Mucosa of gallbladder (tissue), 1 donor: Measurements from ENCODE around the gene TEX30. TPM values are rescaled to one million over a fixed set of nuclear protein-coding genes. Genes with fewer than 3 reads are reported as not detected.
"Not testable (repeated sequence)": the region's sequence is repeated elsewhere in the genome, so short reads cannot be mapped to it uniquely, and the experiment has no call there.

Experiments used
- DNase-seq: peaks from one replicate; pipeline ENCODE4 v3.0.0-alpha.2; 2020; ENCODE audit warnings: low spot score
- total RNA-seq: library from RNA; stranded (reverse); gene quantifications from one replicate; pipeline ENCODE4 v1.2.1, GENCODE V29; 2021
- donor health status: DM: no; HTN: no; CAD: no.

TEX30 gene
- 7.2 TPM for total RNA-seq

DNA sequence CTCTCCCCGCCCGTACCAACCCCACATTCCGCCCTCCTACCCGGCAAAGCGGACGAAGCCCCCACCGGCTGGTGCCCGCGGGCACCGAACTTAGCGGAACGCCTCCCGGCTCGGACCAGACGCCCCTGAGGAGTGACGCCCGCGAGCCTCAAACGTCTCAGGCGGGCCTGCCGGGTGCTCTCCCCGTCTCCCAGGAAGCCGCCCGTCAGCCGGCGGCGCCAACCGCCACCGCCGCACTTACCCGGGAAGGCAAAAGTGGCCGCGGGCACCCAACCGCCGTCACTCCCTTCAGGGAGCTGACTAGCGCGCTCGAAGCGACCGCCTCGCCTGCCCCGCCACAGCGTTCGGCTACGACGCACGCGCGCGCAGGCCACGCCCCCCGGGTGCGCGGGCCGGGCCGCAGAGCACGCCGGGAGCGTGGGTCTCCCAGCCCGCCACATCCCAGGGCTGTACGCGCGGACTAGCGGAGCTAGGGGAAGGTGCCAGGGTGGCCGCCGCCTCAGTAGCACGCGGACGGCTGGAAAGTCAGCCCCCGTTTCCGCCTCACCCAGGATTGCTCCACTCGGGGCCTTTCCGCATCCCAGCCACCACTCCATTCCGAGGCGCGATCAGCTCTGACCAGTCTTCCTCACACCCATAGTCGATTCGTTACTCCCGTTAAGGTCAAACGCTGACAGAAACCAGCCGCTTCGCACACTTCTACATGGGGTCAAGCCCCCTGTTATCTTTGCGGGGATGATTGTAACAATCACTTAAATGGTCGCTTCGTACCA lies at the start of gene TEX30:
TSS of gene TEX30 (minus strand) at position 346 of the 773 bp plus-strand sequence. CDS start 3,760 bp downstream, outside the sequence.
- peak; percentile 84 for DNase-seq

GRCh38 chr13:102817907-102818306 lies 44.3 kb upstream of the TEX30 start:
- no peak for DNase-seq

GRCh38 chr13:102817241-102817640 lies 43.7 kb upstream of the TEX30 start:
- no peak for DNase-seq

- DNase-seq: no peak
Measured at GRCh38 chr13:102816708-102817107, 43.1 kb upstream of the TEX30 start.

DNA sequence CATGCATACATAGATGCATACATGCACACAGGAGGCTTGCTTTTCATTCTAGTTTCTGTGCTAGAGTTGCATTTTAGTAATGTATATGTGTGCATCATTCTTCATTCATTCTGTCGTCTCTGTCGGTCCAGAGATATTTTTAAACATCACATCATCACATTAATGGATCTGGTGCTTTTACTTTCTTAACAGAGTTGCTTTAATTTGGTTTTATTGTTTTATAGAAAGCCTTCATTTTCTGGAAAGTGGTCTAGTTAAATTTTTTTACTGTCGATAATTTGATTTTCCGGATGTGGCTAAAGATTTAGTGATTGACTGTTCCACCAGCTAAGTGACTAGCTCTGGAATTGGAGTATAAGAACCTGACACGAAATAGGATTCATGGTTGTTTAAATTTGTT lies 42.2 kb upstream of the TEX30 start:
- no peak for DNase-seq

GRCh38 chr13:102814793-102815192 lies 41.2 kb upstream of the TEX30 start:
- DNase-seq: no peak

DNA sequence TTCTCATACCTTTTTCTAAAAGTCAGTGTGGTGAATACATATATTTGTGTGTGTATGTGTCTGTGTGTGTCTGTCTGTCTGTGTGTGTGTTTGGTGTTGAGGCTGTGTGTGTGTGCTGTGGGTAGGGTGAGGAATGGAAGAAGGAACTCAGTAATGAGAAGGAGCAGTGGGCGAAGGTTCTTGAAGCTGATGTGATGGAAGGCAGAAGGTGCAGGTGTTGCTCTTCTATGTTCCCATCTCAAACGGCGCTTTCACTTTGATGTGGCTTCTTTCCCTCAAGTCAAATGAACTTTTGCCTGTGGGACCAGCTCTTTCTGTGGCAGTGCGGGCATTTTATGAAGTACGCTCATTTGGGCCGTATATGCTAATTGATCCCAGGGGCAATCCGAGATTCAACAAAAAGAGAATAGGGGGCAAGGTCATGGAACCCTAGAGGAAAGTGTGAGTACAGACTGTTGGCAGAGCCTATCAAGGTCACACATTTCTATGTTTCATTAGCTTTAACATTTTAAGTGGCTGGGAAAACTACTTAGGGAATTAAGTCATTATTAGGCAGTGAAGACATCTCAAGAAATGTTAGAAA lies 40.5 kb upstream of the TEX30 start:
- no peak for DNase-seq

GRCh38 chr13:102812611-102813287 lies 39.2 kb upstream of the TEX30 start:
- no peak for DNase-seq

DNA sequence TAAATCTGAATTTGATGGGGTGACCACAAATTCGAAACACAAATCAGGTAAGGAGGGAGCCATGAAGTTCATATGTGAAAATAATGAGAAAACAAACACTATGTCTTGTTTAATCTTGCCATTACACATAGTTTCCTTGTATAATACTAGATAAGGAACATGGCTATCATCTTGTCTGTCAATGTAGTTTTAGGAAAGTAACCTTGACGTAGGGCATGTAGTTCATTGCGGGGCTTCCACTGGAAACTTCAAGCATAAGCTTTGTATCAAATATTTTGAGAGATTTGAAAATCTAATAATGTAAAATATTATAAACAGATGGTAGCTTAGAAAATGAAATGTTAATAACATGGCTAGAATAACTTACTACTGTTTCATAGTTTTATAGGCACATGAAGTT lies 34.1 kb upstream of the TEX30 start:
- no peak for DNase-seq

DNA sequence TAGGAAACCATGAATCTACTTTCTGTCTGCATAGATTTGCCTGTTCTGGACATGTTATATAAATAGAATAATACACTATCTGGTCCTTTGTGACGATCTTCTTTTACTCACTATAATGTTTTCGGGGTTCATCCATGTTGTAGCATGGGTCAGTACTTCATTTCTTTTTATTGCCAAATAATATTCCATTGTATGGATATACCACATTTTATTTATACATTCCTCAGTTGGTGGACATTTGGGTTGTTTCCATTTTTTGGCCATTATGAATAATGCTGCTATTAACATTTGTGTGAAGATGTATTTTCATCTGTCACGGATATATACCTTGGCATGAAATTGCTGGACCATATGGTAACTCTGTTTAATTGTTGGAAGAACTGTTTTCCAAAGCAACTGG lies 32.1 kb upstream of the TEX30 start:
- DNase-seq: no peak

DNA sequence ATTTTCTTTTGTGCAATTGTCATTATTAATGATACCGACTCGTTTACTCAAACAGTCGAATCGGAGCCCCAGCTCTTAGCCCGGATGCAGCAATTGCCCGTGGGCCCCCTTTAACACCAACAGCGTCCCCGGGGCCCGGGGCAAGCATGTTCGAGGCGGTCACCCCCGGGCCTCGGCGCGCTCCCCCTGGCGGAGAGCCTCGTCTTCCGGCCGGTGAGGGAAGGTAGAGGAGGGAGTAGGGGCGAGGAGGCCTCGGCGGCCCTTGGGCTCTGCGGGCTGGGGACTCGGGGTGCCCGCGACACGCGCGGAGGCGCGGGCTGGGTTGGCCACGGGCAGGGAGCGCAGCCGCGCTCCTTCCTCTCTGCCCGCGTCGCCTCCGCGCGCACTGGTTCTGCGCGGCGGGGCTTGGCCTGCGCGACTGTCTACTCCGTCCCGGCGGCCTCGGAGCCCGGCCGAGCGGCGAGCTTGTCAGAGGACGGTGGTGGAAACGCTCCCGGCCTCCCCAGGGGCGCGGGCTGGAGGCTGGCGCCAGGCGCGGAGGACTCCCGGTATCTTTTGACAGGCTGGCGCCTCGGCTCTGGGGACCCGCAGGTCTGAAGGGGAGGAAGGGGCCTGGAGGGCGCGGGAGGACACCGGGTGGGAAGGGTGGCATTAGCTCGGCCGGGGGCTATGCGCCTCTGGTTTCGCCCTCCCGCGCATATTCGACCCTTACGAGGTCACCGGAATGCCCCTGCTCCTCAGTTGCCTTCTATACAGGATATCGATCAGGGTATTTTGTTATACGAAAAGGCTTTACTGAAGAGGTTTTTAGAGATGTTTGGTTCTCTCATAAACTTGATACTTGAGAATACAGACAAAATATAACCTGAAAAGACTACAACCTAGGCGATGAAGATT lies 26.8 kb upstream of the TEX30 start:
- peak; percentile 74 for DNase-seq

- no peak for DNase-seq
Measured at GRCh38 chr13:102799426-102800144, 26.0 kb upstream of the TEX30 start.

- peak; percentile 91 for DNase-seq
Measured at GRCh38 chr13:102798581-102799425, 25.2 kb upstream of the TEX30 start, which contains the start of the genes BIVM and POGLUT2. Gene BIVM, plus strand, starts transcription at chr13:102799119. Its CDS starts 8,149 bp downstream, at chr13:102807268. Gene POGLUT2, minus strand, starts transcription at chr13:102798976. Its CDS starts 306 bp downstream, at chr13:102798670.

DNA sequence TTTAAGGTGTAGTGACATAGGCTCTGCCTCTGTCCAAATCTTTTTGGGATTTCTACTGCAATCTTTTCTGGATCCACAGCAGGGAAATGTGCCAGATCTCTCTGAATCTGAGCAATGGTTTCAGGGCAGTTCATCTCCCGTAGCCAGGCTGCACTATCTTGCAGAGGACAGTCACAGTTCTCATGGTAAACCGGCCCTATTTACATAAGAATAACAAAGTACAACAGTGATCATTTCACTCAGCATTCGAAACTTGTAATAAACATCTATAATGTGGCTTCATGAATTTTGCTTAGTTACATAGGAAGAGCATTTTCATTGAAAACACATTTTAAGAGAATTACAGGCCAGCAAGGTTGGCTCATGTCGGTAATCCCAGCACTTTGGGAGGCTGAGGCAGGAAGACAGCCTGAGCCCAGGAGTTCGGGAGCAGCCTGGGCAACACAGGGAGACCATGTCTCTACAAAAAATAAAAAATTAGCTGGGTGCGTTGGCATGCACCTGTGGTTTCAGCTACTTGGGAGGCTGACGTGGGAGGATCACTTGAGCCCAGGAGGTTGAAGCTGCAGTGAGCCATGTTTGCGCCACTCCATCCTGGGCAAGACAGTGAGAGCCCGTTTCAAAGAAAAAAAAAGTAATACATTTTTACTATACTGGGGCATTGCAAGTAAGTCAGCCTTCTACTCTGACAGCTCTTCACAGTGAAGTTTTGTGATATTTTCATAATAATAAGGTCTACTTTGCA lies 20.2 kb upstream of the TEX30 start:
- DNase-seq: no peak

GRCh38 chr13:102792396-102792795 lies 18.8 kb upstream of the TEX30 start:
- no peak for DNase-seq

DNA sequence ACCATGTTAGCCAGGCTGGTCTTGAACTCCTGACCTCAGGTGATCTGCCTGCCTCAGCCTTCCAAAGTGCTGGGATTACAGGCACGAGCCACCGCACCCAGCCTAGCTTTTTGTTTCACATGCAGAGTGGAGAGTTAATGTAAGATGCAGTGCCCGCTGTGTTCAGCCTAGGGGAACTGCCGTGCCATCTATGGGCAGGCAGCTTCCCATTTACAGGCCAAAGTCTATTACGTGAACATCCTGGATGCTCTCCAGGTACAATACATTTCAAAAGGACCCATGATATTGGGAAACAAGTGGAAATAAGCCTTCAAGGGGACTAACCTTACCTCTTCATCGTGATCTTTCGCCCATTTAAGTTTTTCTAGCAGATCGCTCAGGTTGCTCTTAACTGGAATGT lies 15.1 kb upstream of the TEX30 start:
- DNase-seq: no peak

DNA sequence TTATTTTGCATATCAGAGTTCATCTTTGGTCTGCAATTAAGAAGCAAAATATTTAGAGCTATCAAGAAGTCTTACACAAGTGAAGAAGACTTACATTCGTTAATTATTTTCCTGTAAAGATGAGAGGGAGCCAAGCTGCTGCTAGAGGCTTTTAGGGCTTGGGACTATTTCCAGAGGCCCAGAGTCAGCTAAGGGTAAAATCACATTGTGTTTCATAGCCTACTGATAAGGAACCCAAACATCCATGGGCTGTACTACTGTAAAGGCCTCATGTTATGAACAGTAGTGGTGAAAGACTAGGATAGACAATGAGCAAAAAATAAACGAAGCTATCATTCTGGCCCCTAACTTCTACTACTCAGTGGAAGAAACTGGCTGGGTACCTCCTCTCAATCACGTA lies 10.9 kb upstream of the TEX30 start:
- DNase-seq: no peak

GRCh38 chr13:102781591-102781990 lies 8.0 kb upstream of the TEX30 start:
- no peak for DNase-seq

DNA sequence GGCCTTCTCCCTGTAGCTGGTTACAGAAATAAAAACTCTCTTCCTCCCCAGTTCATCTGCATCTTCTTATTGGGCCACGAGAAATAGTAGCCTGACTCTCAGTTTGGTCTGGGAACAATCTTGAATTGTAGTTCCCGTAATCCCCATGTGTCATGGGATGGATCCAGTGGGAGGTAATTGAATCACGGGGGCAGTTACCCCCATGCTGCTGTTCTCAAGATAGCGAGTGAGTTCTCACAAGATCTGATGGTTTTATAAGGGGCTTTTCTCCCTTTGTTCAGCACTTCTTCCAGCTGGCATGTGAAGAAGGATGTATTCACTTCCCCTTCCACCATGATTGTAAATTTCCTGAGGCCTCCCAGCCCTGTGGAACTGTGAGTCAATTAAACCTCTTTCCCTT lies 7.1 kb upstream of the TEX30 start:
- DNase-seq: not testable (repeated sequence)
